ENCODE measurements around the gene PDLIM1. TPM values are rescaled to one million over a fixed set of nuclear protein-coding genes. Genes with fewer than 3 reads are reported as not detected.
"Not testable (repeated sequence)": the region's sequence is repeated elsewhere in the genome, so short reads cannot be mapped to it uniquely, and the experiment has no call there.

PDLIM1 gene
- total and polyA plus RNA-seq, 10 of the 15 experiments (the other 5 are each of a cell fraction or from before 2014, with no cell fraction given): 95.7 to 714 (median 309) TPM

- no peak for TF ChIP-seq ETV6 (conservative IDR thresholded peaks at IDR 0.05 in 1 of 2, IDR thresholded peaks at IDR 0.05 in 1 of 2; ENCODE audit: borderline replicate concordance in 1 of 2, low read depth in 1 of 2)
- no peak for TF ChIP-seq MTA2 (IDR thresholded peaks at IDR 0.05; ENCODE audit: low read depth)
Measured at GRCh38 chr10:95240811-95241210, 50.0 kb downstream of the PDLIM1 start (continued).

GRCh38 chr10:95240096-95240495, 50.7 kb downstream of the PDLIM1 start:
- DNase-seq (ENCODE audit: low read depth, low spot score); POLR2A ChIA-PET; H3K27me3 ChIP-seq (replicated peaks in 1 of 2; ENCODE audit: control insufficient read depth in 2 of 2, insufficient read depth in 2 of 2, low read length in 1 of 2); H4K20me1 ChIP-seq (ENCODE audit: control insufficient read depth, insufficient read depth); H2AFZ ChIP-seq (ENCODE audit: control insufficient read depth, low read depth, low read length); H3K27ac ChIP-seq (ENCODE audit: control insufficient read depth, insufficient read depth); H3K4me3 ChIP-seq; H3K4me2 ChIP-seq (ENCODE audit: control insufficient read depth, insufficient read depth); RAD21 ChIA-PET (ENCODE audit: unreplicated experiment); H3K9me3 ChIP-seq (replicated peaks; ENCODE audit: control insufficient read depth, insufficient read depth, low read length); ATAC-seq; FAIRE-seq; H3K9ac ChIP-seq (ENCODE audit: control insufficient read depth, insufficient read depth, low read length); BruUV-seq (replicated peaks): not testable (repeated sequence)
- 98% methylated on average over 3 of the region's 3 CpGs for WGBS (ENCODE audit: insufficient coverage, insufficient replicate concordance, low lambda C conversion rate, missing lambda C conversion rate)
- peaks cover 17% of the 10 kb centered on the region for H3K79me2 ChIP-seq (ENCODE audit: control insufficient read depth, insufficient read depth, low read length)
- CTCF ChIA-PET: interaction anchor here (1.2 to 2.2 kb wide), 2 partner anchors 123 to 126 kb away, joined by 4 to 9 read pairs; no protein-coding TSS in a partner anchor
- in situ Hi-C loops (cut with MboI) (loop anchor here (5.0 kb wide), 1 partner anchor 108 kb away; no protein-coding TSS in a partner anchor), intact Hi-C loops (cut with micrococcal nuclease; ENCODE audit: unreplicated experiment) (loop anchor here (10.0 kb wide), 1 partner anchor 605 kb away; no protein-coding TSS in a partner anchor)
- peaks cover 33% of the 10 kb centered on the region for H3K4me1 ChIP-seq (ENCODE audit: control insufficient read depth, insufficient read depth, low read length)
- peaks cover 35 to 65% of the 10 kb centered on the region in 2 experiments for H3K36me3 ChIP-seq (ENCODE audit: control insufficient read depth in 2 of 2, insufficient read depth in 2 of 2, low read length in 1 of 2)
- SMC1A ChIA-PET (ENCODE audit: uncharacterized antibody, unreplicated experiment): interaction anchor here (1.0 to 3.2 kb wide), 2 partner anchors 122 to 135 kb away, joined by 3 to 11 read pairs; no protein-coding TSS in a partner anchor

Data from GM12878 (cell line).